ENCODE measurements around the gene IGSF23.

DNA sequence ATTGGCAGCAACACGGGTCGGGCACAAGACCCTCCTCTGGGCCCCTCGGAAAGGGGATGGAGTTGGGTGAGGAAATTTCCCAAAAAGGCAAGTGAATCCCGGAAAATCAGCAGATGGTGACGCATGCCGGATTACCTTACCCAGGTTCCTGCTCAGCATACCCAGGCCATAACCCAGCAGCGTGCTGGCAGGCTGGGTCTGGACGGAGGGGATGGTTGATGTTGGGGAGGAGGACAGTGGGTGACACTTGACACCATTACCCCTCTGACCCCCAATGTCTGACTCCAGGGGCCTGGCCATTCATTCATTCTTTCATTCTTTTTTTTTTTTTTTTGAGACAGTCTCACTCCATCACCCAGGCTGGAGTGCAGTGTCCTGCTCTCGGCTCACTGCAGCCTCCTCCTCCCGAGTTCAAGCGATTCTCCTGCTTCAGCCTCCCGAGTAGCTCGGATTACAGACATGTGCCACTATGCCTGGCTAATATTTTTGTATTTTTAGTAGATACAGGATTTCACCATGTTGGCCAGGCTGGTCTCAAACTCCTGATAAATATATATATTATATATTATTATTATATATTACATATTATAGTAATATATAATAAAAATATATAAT, 31.1 kb downstream of the IGSF23 start:
- TF ChIP-seq, protein P1, sequence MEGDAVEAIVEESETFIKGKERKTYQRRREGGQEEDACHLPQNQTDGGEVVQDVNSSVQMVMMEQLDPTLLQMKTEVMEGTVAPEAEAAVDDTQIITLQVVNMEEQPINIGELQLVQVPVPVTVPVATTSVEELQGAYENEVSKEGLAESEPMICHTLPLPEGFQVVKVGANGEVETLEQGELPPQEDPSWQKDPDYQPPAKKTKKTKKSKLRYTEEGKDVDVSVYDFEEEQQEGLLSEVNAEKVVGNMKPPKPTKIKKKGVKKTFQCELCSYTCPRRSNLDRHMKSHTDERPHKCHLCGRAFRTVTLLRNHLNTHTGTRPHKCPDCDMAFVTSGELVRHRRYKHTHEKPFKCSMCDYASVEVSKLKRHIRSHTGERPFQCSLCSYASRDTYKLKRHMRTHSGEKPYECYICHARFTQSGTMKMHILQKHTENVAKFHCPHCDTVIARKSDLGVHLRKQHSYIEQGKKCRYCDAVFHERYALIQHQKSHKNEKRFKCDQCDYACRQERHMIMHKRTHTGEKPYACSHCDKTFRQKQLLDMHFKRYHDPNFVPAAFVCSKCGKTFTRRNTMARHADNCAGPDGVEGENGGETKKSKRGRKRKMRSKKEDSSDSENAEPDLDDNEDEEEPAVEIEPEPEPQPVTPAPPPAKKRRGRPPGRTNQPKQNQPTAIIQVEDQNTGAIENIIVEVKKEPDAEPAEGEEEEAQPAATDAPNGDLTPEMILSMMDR (IDR thresholded peaks at IDR 0.05): no peak
- TF ChIP-seq POLR2A (IDR thresholded peaks at IDR 0.05): no peak
- no peak for TF ChIP-seq EP300 (IDR thresholded peaks at IDR 0.05)

Data from tibial nerve (tissue), 4 donors.